T-cell (primary cell): ENCODE results near the gene PLCB1. TPM values are rescaled to one million over a fixed set of nuclear protein-coding genes. Genes with fewer than 3 reads are reported as not detected.

Experiments used
- ATAC-seq, 4 experiments: fragments of 200-7000 bp in 3 of 4; fragments of 150-1000 bp in 1 of 4; cut with Tn5 transposase; replicated peaks in 1 of 4; 1 replicate in 3 of 4; 2 replicates in 1 of 4; pipeline ENCODE4 v1.10.0; 2021; ENCODE audit warnings: moderate library complexity in 3 of 4, mild to moderate bottlenecking in 2 of 4, moderate number of reproducible peaks in 1 of 4
- CTCF ChIA-PET, 2 donors: fragments of 300-600 bp; sonication (Branson Sonifier 250); formaldehyde crosslinking; loops; one replicate each; lab custom pipeline; 2022; ENCODE audit warnings: antibody characterized with exemption in 2 of 2; lab: Charles Lee
- POLR2A ChIA-PET, 2 donors: fragments of 300-600 bp; sonication (Branson Sonifier 250); formaldehyde crosslinking; loops; one replicate each; lab custom pipeline; 2022; ENCODE audit warnings: antibody characterized with exemption in 2 of 2; lab: Charles Lee
- DNase-seq, 35 experiments: peaks; one replicate each; pipeline versions ENCODE4 v3.0.0 to v3.0.0-alpha.2; 2013 to 2023
- H3K27ac ChIP-seq: one replicate; pipeline ENCODE4 v1.5.1; 2013; ENCODE audit warnings: low read length
- H3K27me3 ChIP-seq, 2 experiments: replicated peaks in 1 of 2; 1 replicate in 1 of 2; 2 replicates in 1 of 2; pipeline versions ENCODE4 v1.6.1 to v1.7.0; 2013; ENCODE audit warnings: low read length in 1 of 2, mixed read lengths in 1 of 2; ENCODE audit not compliant: control insufficient read depth in 2 of 2, insufficient read depth in 2 of 2; ENCODE audit errors: extremely low read depth in 1 of 2
- H3K36me3 ChIP-seq, 2 donors: 1 replicate in 1 of 2; 2 replicates in 1 of 2; pipeline versions ENCODE4 v1.6.1 to v1.7.0; 2013; ENCODE audit warnings: low read length in 1 of 2; ENCODE audit not compliant: control insufficient read depth in 2 of 2, insufficient read depth in 1 of 2; ENCODE audit errors: extremely low read depth in 1 of 2
- H3K4me1 ChIP-seq, 2 experiments: 1 replicate in 1 of 2; 2 replicates in 1 of 2; pipeline versions ENCODE4 v1.6.1 to v1.7.0; 2013; ENCODE audit warnings: low read length in 2 of 2, mixed read lengths in 1 of 2; ENCODE audit not compliant: insufficient read depth in 2 of 2, control insufficient read depth in 1 of 2; ENCODE audit errors: extremely low read depth in 1 of 2
- H3K4me3 ChIP-seq, 2 donors: 1 replicate in 1 of 2; 2 replicates in 1 of 2; pipeline versions ENCODE4 v1.5.1 to v1.7.0; 2013; ENCODE audit warnings: mild to moderate bottlenecking in 2 of 2, low read length in 1 of 2, moderate library complexity in 1 of 2; ENCODE audit not compliant: control insufficient read depth in 1 of 2; ENCODE audit errors: extremely low read depth in 1 of 2
- H3K9me3 ChIP-seq: 2 replicates; pipeline ENCODE4 v1.7.0; 2013
- H3K27ac Mint-ChIP-seq, 2 donors: one replicate each; pipeline ENCODE4 v1.8.0; 2020 to 2021; ENCODE audit warnings: mild to moderate bottlenecking in 2 of 2, mixed read lengths in 2 of 2
- H3K27me3 Mint-ChIP-seq, 2 donors: one replicate each; pipeline ENCODE4 v1.8.0; 2021 to 2022; ENCODE audit warnings: mixed read lengths in 2 of 2
- H3K36me3 Mint-ChIP-seq: one replicate; pipeline ENCODE4 v1.8.0; 2021; ENCODE audit warnings: mixed read lengths
- H3K4me1 Mint-ChIP-seq, 3 donors: one replicate each; pipeline ENCODE4 v1.8.0; 2020 to 2022; ENCODE audit warnings: mixed read lengths in 3 of 3, mild to moderate bottlenecking in 1 of 3
- H3K4me3 Mint-ChIP-seq, 3 donors: one replicate each; pipeline ENCODE4 v1.8.0; 2020 to 2022; ENCODE audit warnings: mild to moderate bottlenecking in 3 of 3, mixed read lengths in 3 of 3, moderate library complexity in 3 of 3
- H3K9me3 Mint-ChIP-seq, 3 donors: one replicate each; pipeline ENCODE4 v1.8.0; 2020 to 2022; ENCODE audit warnings: mixed read lengths in 3 of 3
- WGBS: methylation state at CpG from one replicate; pipeline ENCODE4 v1.1.5; 2013; ENCODE audit warnings: missing lambda C conversion rate; ENCODE audit not compliant: insufficient coverage; 5-methylcytosine and 5-hydroxymethylcytosine counted together
- total RNA-seq, 35 experiments: library from RNA in 6 of 35; stranded (reverse) in 6 of 35; fragments of 120-200 nt in 1 of 35; gene quantifications; one replicate each; pipeline versions ENCODE4 v1.2.1 to v1.2.4 and lab custom pipeline; 2013 to 2026

The PLCB1 gene
- total RNA-seq, 5 donors from 2014 or later (not counting 1 experiment from before 2014, with no cell fraction given): 3.3 to 15.1 (median 7.4) TPM

- peaks cover 0 to 4% of the 10 kb centered on the region in 2 experiments for H3K4me1 ChIP-seq
- no peak for DNase-seq
- H3K4me3 Mint-ChIP-seq: no peak overlapping the region
- no peak overlapping the region for H3K27ac Mint-ChIP-seq
- ChIA-PET CTCF (no interaction called here), POLR2A (no interaction called here)
- 100% methylated on average over 2 of the region's 2 CpGs for WGBS
- no peak overlapping the region for H3K4me3 ChIP-seq
- no peaks in the 10 kb centered on the region for H3K9me3 ChIP-seq
- no peak overlapping the region for H3K27ac ChIP-seq
- H3K36me3 ChIP-seq: no peaks in the 10 kb centered on the region
- no peaks in the 10 kb centered on the region for H3K9me3 Mint-ChIP-seq
- H3K27me3 ChIP-seq: no peaks in the 10 kb centered on the region
- peaks cover 0 to 7% (median 6%) of the 10 kb centered on the region in 3 donors for H3K4me1 Mint-ChIP-seq
- no peak for ATAC-seq
- H3K27me3 Mint-ChIP-seq: no peaks in the 10 kb centered on the region
- H3K36me3 Mint-ChIP-seq: no peaks in the 10 kb centered on the region
These were observed 40.1 kb downstream of the PLCB1 start for GRCh38 chr20:8172191-8172590.

- DNase-seq (no peak), ATAC-seq (no peak)
- H3K27ac Mint-ChIP-seq: no peak overlapping the region
- H3K27me3 Mint-ChIP-seq: no peaks in the 10 kb centered on the region
- no peaks in the 10 kb centered on the region for H3K27me3 ChIP-seq
- ChIA-PET CTCF (no interaction called here), POLR2A (no interaction called here)
- no peaks in the 10 kb centered on the region for H3K9me3 Mint-ChIP-seq
- peaks cover 0 to 4% of the 10 kb centered on the region in 2 experiments for H3K4me1 ChIP-seq
- no peak overlapping the region for H3K27ac ChIP-seq
- H3K4me3 Mint-ChIP-seq: no peak overlapping the region
- H3K9me3 ChIP-seq: no peaks in the 10 kb centered on the region
- no peak overlapping the region for H3K4me3 ChIP-seq
- 80% methylated on average over 1 of the region's 6 CpGs for WGBS
- H3K4me1 Mint-ChIP-seq: peaks cover 0 to 4% (median 4%) of the 10 kb centered on the region in 3 donors
- no peaks in the 10 kb centered on the region for H3K36me3 ChIP-seq
- H3K36me3 Mint-ChIP-seq: no peaks in the 10 kb centered on the region
These were observed 43.9 kb downstream of the PLCB1 start for GRCh38 chr20:8175741-8176675.

- Mint-ChIP-seq H3K9me3 (no peaks in the 10 kb centered on the region), H3K4me3 (no peak overlapping the region), H3K27ac (no peak overlapping the region), H3K27me3 (no peaks in the 10 kb centered on the region), H3K36me3 (no peaks in the 10 kb centered on the region), H3K4me1 (no peaks in the 10 kb centered on the region)
- Histone ChIP-seq H3K4me1 (no peaks in the 10 kb centered on the region), H3K36me3 (no peaks in the 10 kb centered on the region), H3K27me3 (no peaks in the 10 kb centered on the region), H3K27ac (no peak overlapping the region), H3K9me3 (no peaks in the 10 kb centered on the region), H3K4me3 (no peak overlapping the region)
- ChIA-PET CTCF (interaction anchor here in 1 of 2 donors (0.7 kb wide), 1 partner anchor 27 kb away, joined by 3 read pairs; no protein-coding TSS in a partner anchor), POLR2A (no interaction called here)
- no peak for ATAC-seq
- WGBS: no CpG with 5 or more reads among the region's 2 CpGs
- no peak for DNase-seq
These were observed 51.5 kb downstream of the PLCB1 start for GRCh38 chr20:8183526-8183925.

GRCh38 chr20:8187740-8188139, 55.7 kb downstream of the PLCB1 start:
- WGBS: 60% methylated on average over 2 of the region's 2 CpGs
- Mint-ChIP-seq H3K27ac (no peak overlapping the region), H3K36me3 (no peaks in the 10 kb centered on the region), H3K27me3 (peaks cover 0 to 6% of the 10 kb centered on the region in 2 donors), H3K9me3 (no peaks in the 10 kb centered on the region), H3K4me3 (no peak overlapping the region), H3K4me1 (no peaks in the 10 kb centered on the region)
- H3K27me3 ChIP-seq: no peaks in the 10 kb centered on the region
- ChIA-PET CTCF (interaction anchor here in 1 of 2 donors (0.5 kb wide), 1 partner anchor 201 kb away, joined by 3 read pairs; no protein-coding TSS in a partner anchor), POLR2A (no interaction called here)
- DNase-seq (no peak), ATAC-seq (no peak)
- no peak overlapping the region for H3K4me3 ChIP-seq
- no peaks in the 10 kb centered on the region for H3K9me3 ChIP-seq
- no peak overlapping the region for H3K27ac ChIP-seq
- no peaks in the 10 kb centered on the region for H3K4me1 ChIP-seq
- H3K36me3 ChIP-seq: no peaks in the 10 kb centered on the region

- ATAC-seq (no peak), DNase-seq (no peak)
- peaks cover 3% of the 10 kb centered on the region for H3K36me3 Mint-ChIP-seq
- POLR2A ChIA-PET: no interaction called here
- CTCF ChIA-PET: no interaction called here
- H3K9me3 Mint-ChIP-seq: peaks cover 0 to 11% (median 0%) of the 10 kb centered on the region in 3 donors
- no peak overlapping the region for H3K4me3 Mint-ChIP-seq
- WGBS: 100% methylated on average over 1 of the region's 7 CpGs
- Histone ChIP-seq H3K9me3 (no peaks in the 10 kb centered on the region), H3K4me3 (no peak overlapping the region), H3K27me3 (no peaks in the 10 kb centered on the region), H3K36me3 (no peaks in the 10 kb centered on the region), H3K4me1 (no peaks in the 10 kb centered on the region), H3K27ac (no peak overlapping the region)
- H3K27ac Mint-ChIP-seq: no peak overlapping the region
- H3K27me3 Mint-ChIP-seq: peaks cover 0 to 6% of the 10 kb centered on the region in 2 donors
- H3K4me1 Mint-ChIP-seq: no peaks in the 10 kb centered on the region
These were observed 58.2 kb downstream of the PLCB1 start for GRCh38 chr20:8190043-8190880.

GRCh38 chr20:8194721-8195120, 62.7 kb downstream of the PLCB1 start:
- Histone ChIP-seq H3K4me3 (no peak overlapping the region), H3K4me1 (no peaks in the 10 kb centered on the region), H3K36me3 (no peaks in the 10 kb centered on the region), H3K9me3 (no peaks in the 10 kb centered on the region), H3K27ac (no peak overlapping the region), H3K27me3 (no peaks in the 10 kb centered on the region)
- peaks cover 0 to 11% (median 0%) of the 10 kb centered on the region in 3 donors for H3K9me3 Mint-ChIP-seq
- H3K27ac Mint-ChIP-seq: no peak overlapping the region
- H3K27me3 Mint-ChIP-seq: peaks cover 0 to 6% of the 10 kb centered on the region in 2 donors
- H3K4me3 Mint-ChIP-seq: no peak overlapping the region
- H3K4me1 Mint-ChIP-seq: no peaks in the 10 kb centered on the region
- no peak for DNase-seq
- ChIA-PET POLR2A (no interaction called here), CTCF (no interaction called here)
- no peak for ATAC-seq
- H3K36me3 Mint-ChIP-seq: peaks cover 3% of the 10 kb centered on the region
